GM12872 (cell line): Measurements from ENCODE around the gene PDE3A.

ENCODE experiments used
- TF ChIP-seq, protein P1 (sequence below): IDR thresholded peaks from 3 replicates; pipeline ENCODE4 v1.5.1; 2011; ENCODE audit warnings: low read depth, mild to moderate bottlenecking, low read length, moderate library complexity; ENCODE audit not compliant: insufficient read depth

The PDE3A gene

DNA sequence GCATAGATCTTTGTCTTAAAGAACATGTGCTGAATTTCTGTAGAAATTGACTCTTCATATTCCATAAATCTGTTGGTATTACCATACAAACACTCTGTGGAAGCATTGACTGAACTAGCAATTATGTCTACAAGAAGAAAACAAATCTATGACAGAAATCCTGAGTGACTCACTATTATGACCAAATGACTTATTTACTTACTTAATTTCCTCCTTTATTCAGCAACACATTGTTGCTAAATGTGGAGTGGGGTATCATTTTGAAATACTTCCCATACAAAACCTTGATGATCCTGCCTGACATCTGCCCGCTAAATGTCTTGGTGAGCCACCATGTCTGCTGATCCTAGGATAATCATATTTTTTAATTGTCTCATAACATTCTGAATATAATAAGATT is 227.7 kb downstream of the PDE3A start:
- TF ChIP-seq, protein P1, sequence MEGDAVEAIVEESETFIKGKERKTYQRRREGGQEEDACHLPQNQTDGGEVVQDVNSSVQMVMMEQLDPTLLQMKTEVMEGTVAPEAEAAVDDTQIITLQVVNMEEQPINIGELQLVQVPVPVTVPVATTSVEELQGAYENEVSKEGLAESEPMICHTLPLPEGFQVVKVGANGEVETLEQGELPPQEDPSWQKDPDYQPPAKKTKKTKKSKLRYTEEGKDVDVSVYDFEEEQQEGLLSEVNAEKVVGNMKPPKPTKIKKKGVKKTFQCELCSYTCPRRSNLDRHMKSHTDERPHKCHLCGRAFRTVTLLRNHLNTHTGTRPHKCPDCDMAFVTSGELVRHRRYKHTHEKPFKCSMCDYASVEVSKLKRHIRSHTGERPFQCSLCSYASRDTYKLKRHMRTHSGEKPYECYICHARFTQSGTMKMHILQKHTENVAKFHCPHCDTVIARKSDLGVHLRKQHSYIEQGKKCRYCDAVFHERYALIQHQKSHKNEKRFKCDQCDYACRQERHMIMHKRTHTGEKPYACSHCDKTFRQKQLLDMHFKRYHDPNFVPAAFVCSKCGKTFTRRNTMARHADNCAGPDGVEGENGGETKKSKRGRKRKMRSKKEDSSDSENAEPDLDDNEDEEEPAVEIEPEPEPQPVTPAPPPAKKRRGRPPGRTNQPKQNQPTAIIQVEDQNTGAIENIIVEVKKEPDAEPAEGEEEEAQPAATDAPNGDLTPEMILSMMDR = no peak

DNA sequence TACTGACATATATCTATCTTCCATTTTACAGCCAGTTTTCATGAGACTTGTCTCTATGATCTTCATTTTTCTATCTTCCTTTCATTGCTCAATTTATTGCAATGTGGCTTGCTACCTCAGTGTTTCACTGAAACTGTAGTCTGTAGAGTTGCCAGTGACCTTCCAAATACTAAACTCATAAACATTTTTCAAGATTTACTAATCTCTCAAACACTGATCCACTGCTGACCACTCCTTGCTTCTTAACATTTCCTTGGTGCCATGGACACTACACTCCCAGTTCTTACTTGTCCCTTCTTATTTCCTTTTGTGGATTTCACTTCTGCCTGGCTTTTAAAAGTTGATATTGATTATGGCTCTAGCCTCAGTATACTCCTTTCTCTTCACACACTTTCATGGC is 231.4 kb downstream of the PDE3A start:
- TF ChIP-seq, protein P1 = no peak

DNA sequence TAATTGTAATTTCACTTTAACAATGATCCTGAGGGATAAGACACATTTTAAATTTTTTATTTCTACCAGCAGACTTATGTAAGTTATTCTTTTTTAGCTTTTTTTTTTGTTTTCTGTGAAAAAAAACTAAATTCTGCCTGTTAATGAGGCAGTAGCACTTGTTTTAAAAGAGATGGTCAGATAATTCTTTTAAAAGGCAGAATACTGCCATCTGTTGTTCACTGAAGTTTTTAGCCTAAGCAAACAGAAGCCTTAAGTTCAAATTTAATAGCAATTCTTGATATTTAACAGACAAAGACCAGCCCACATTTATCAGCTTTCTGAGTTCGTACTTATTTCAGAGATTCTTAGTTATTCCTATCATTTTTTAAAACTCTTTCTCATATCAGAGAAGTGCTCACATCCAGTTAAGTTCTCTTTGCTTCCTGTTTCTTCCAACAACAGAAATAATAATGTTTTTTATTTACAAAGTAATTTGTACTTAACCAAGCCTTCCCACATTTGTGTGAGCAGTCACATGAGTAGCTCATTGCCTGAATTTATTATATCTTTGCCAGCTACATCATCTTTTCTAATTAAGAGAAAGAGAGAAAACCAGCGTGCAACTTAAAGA is 233.4 kb downstream of the PDE3A start:
- TF ChIP-seq, protein P1 = no peak

DNA sequence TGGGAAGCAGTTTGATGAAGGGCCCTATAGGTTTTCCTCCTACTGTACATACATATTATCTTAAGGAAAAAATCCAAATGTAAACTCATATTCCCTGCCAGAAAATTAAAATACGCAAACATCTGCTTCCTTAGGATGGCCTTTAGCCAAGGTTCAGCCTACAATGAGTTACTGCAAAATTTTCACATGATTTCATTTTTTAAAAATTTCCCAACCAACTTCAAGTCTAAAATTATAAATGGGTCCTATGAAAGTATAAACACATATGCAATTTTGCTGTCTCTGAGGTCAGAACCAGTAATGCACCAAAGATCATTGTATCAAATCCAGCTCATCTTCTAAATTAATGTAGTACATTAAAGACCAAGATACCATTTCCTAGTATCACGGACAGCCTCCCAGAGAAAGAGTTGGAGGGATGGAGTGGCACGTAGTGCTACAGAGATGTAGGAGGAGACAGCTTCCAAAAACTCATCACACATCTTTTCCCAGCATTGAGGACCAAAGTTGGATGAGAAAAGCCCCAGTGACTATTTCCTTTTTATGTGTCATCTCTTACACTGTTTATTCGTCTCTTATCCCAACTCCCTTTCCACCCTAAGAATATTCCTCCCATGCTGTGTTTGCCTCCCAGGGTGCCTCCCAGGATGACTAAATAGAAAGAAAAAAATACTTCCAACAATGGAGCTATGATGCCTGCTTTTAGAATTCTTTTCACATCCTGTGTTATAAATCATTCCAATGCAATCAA is 234.5 kb downstream of the PDE3A start:
- TF ChIP-seq, protein P1 = no peak

DNA sequence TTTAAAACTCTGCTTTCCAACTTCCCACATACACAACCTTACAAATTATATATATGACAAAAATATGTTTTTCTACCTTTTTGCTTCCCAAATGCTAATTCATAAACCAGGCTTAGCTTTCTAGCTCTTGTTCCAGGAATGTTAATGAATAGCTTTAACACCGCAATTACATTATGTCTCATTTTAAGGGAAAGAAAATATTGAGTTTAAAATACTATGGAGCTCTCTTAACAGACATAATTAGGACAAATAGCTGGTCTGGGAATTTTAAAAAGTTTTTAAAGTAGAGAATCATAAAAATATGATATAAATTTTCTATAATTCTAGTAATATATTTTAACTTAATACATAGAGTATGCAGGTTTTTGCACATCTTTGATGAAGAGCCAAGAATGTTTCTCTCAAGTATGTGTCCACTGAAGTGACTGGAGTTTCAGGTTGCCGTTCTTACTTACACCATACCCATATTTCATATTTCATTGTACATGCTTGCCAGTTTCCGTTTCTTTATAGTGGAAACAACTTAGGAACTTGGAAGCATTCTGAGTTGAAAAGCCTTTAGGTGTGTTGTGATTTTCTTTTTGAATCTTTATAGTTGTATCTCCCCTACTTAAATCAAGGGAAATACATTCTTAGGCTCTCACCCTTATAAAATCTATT is 236.2 kb downstream of the PDE3A start:
- TF ChIP-seq, protein P1 = no peak

DNA sequence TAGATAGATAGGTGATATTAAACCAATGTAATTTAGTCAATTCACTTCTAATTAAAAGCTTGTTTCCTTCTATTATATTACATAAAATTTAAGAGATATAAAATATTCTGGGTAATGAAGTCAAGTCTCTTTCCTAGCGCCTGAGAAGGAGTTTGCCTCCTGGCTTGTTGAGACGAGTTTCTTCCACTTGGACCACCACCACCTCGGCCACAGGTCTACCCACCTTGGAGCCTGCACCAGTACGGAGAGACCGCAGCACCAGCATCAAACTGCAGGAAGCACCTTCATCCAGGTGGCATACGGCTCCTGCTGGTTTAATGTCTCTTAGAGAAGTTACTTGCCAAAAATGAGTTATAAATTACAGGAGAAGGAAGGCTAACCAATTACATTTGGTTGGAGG is 247.8 kb downstream of the PDE3A start:
- TF ChIP-seq, protein P1 = no peak

DNA sequence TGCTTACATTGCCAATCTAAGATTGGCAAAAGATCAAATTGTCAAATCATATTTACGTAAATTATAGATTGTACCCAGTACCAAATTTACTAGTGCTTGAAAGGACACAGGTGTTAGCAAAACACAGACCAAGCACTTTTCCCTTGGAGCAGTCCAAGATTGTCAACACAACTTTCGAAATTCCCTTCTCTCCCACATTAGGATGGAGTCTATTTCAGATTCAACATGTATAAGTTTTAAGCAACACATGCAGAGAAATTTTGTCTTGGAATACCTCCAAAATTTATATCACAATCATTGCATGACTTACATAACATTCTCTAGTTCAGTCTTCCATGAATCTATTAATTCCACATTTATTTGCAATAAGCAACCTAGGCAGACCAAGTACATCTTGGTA is 251.9 kb downstream of the PDE3A start:
- TF ChIP-seq, protein P1 = no peak
